Fibroblast of lung (primary cell): Measurements from ENCODE around the gene PPIL6. TPM values are rescaled to one million over a fixed set of nuclear protein-coding genes. Genes with fewer than 3 reads are reported as not detected.

Experiments
- DNase-seq, 2 donors: peaks; one replicate each; pipeline versions ENCODE4 v3.0.0 to v3.0.0-alpha.2; 2010; ENCODE audit warnings: low read depth in 2 of 2
- H2AFZ ChIP-seq: 2 replicates; pipeline ENCODE4 v1.5.1; 2012; ENCODE audit warnings: low read length, control low read depth, inconsistent platforms
- H3K27ac ChIP-seq: 2 replicates; pipeline ENCODE4 v1.5.1; 2011; ENCODE audit warnings: low read length, control low read depth; ENCODE audit not compliant: insufficient read depth
- H3K27me3 ChIP-seq: 2 replicates; pipeline ENCODE4 v1.5.1; 2011; ENCODE audit warnings: mild to moderate bottlenecking, low read length; ENCODE audit not compliant: control insufficient read depth, insufficient read depth
- H3K36me3 ChIP-seq: 2 replicates; pipeline ENCODE4 v1.5.1; 2011; ENCODE audit warnings: low read length; ENCODE audit not compliant: control insufficient read depth, insufficient read depth
- H3K4me1 ChIP-seq: 2 replicates; pipeline ENCODE4 v1.5.1; 2011; ENCODE audit warnings: low read length; ENCODE audit not compliant: control insufficient read depth, insufficient read depth; ENCODE audit errors: extremely low read depth
- H3K4me2 ChIP-seq: 2 replicates; pipeline ENCODE4 v1.5.1; 2011; ENCODE audit warnings: low read length, control low read depth; ENCODE audit not compliant: insufficient read depth; ENCODE audit errors: extremely low read depth
- H3K4me3 ChIP-seq, 4 experiments: fragments of 200-600 bp in 1 of 4; sonication (generic) in 1 of 4; replicated peaks in 1 of 4; 2 replicates each; pipeline ENCODE4 v1.5.1; 2011 to 2016; ENCODE audit warnings: low read length in 4 of 4, low read depth in 3 of 4, mild to moderate bottlenecking in 3 of 4, control low read depth in 2 of 4, inconsistent platforms in 1 of 4, mixed read lengths in 1 of 4; ENCODE audit not compliant: insufficient read depth in 1 of 4; ENCODE audit errors: control extremely low read depth in 1 of 4
- H3K79me2 ChIP-seq: 2 replicates; pipeline ENCODE4 v1.5.1; 2012; ENCODE audit warnings: mild to moderate bottlenecking, low read length, inconsistent platforms; ENCODE audit not compliant: control insufficient read depth, insufficient read depth
- H3K9ac ChIP-seq: 2 replicates; pipeline ENCODE4 v1.5.1; 2011; ENCODE audit warnings: mild to moderate bottlenecking, low read length, control low read depth; ENCODE audit not compliant: insufficient read depth
- H3K9me3 ChIP-seq: 2 replicates; pipeline ENCODE4 v1.5.1; 2012; ENCODE audit warnings: low read depth, low read length; ENCODE audit not compliant: control insufficient read depth, insufficient read depth
- H4K20me1 ChIP-seq: 2 replicates; pipeline ENCODE4 v1.5.1; 2011; ENCODE audit warnings: low read length; ENCODE audit not compliant: control insufficient read depth, insufficient read depth; ENCODE audit errors: extremely low read depth
- CTCF ChIP-seq, 2 donors: IDR thresholded peaks in 1 of 2; conservative IDR thresholded peaks in 1 of 2; 1 replicate in 1 of 2; 2 replicates in 1 of 2; pipeline ENCODE4 v1.5.1; 2011 to 2012; ENCODE audit warnings: low read length in 2 of 2, control low read depth in 1 of 2, inconsistent platforms in 1 of 2, low read depth in 1 of 2, mild to moderate bottlenecking in 1 of 2
- EZH2 ChIP-seq: IDR thresholded peaks from 2 replicates; pipeline ENCODE4 v1.5.1; 2012; ENCODE audit warnings: low read length, control low read depth, mild to moderate bottlenecking; ENCODE audit errors: missing control alignments
- polyA plus RNA-seq, 2 donors: library from polyadenylated mRNA; depleted of rRNA in 1 of 2; stranded (reverse) in 1 of 2; unstranded in 1 of 2; fragments of >200 nt; gene quantifications; 2 replicates each; pipeline ENCODE4 v1.2.1, GENCODE V29; 2011 to 2012; ENCODE audit warnings: missing spikeins in 1 of 2
- total RNA-seq: library from RNA; depleted of rRNA; stranded (reverse); fragments of >200 nt; gene quantifications from 2 replicates; pipeline ENCODE4 v1.2.1, GENCODE V29; 2014

Gene PPIL6
- total and polyA plus RNA-seq, 2 donors (not counting 1 experiment from before 2014, with no cell fraction given): 0.78 to 5.0 TPM

- H3K4me2 ChIP-seq: no peak overlapping the region
- peaks cover 9% of the 10 kb centered on the region for H3K36me3 ChIP-seq
- H2AFZ ChIP-seq: no peak overlapping the region
- no peaks in the 10 kb centered on the region for H3K27me3 ChIP-seq
- no peak overlapping the region for H3K4me3 ChIP-seq
- H3K27ac ChIP-seq: no peak overlapping the region
- no peak for DNase-seq
- H3K79me2 ChIP-seq: no peaks in the 10 kb centered on the region
- no peaks in the 10 kb centered on the region for H4K20me1 ChIP-seq
- no peaks in the 10 kb centered on the region for H3K9me3 ChIP-seq
- no peak for TF ChIP-seq EZH2
- TF ChIP-seq CTCF (conservative IDR thresholded peaks at IDR 0.05 in 1 of 2, IDR thresholded peaks at IDR 0.05 in 1 of 2; ENCODE audit: low read depth in 1 of 2, low read length in 2 of 2): no peak
- no peaks in the 10 kb centered on the region for H3K4me1 ChIP-seq
- no peak overlapping the region for H3K9ac ChIP-seq
These were observed 78.1 kb downstream of the PPIL6 start for GRCh38 chr6:109362102-109362884.

GRCh38 chr6:109360791-109361190 is 79.6 kb downstream of the PPIL6 start:
- no peaks in the 10 kb centered on the region for H3K27me3 ChIP-seq
- no peaks in the 10 kb centered on the region for H3K4me1 ChIP-seq
- H3K4me3 ChIP-seq: no peak overlapping the region
- H3K4me2 ChIP-seq: no peak overlapping the region
- DNase-seq: no peak
- no peaks in the 10 kb centered on the region for H3K79me2 ChIP-seq
- no peak overlapping the region for H2AFZ ChIP-seq
- no peaks in the 10 kb centered on the region for H4K20me1 ChIP-seq
- H3K36me3 ChIP-seq: peaks cover 9% of the 10 kb centered on the region
- no peak overlapping the region for H3K27ac ChIP-seq
- TF ChIP-seq EZH2 (no peak), CTCF (conservative IDR thresholded peaks at IDR 0.05 in 1 of 2, IDR thresholded peaks at IDR 0.05 in 1 of 2; ENCODE audit: low read depth in 1 of 2, low read length in 2 of 2) (no peak)
- no peaks in the 10 kb centered on the region for H3K9me3 ChIP-seq
- H3K9ac ChIP-seq: no peak overlapping the region

GRCh38 chr6:109360281-109360680 is 80.1 kb downstream of the PPIL6 start:
- H2AFZ ChIP-seq: no peak overlapping the region
- peaks cover 9% of the 10 kb centered on the region for H3K36me3 ChIP-seq
- TF ChIP-seq EZH2 (no peak), CTCF (conservative IDR thresholded peaks at IDR 0.05 in 1 of 2, IDR thresholded peaks at IDR 0.05 in 1 of 2; ENCODE audit: low read depth in 1 of 2, low read length in 2 of 2) (no peak)
- no peak overlapping the region for H3K4me2 ChIP-seq
- no peak overlapping the region for H3K27ac ChIP-seq
- no peaks in the 10 kb centered on the region for H4K20me1 ChIP-seq
- H3K27me3 ChIP-seq: no peaks in the 10 kb centered on the region
- DNase-seq: no peak
- no peaks in the 10 kb centered on the region for H3K4me1 ChIP-seq
- no peak overlapping the region for H3K9ac ChIP-seq
- no peak overlapping the region for H3K4me3 ChIP-seq
- H3K79me2 ChIP-seq: no peaks in the 10 kb centered on the region
- H3K9me3 ChIP-seq: no peaks in the 10 kb centered on the region
